HepG2 (cell line): ENCODE data around the gene ZNF134. TPM values are rescaled to one million over a fixed set of nuclear protein-coding genes. Genes with fewer than 3 reads are reported as not detected.
A peak's percentile ranks its signal among the peaks of the same experiment; 100 is the strongest.

Experiments used
- ELF1 ChIP-seq: sonication (generic); formaldehyde crosslinking; IDR thresholded peaks from 2 replicates; pipeline ENCODE4 v1.4.0; 2020; ENCODE audit warnings: missing genetic modification reagents
- KAT2B ChIP-seq: fragments of 150-350 bp; IDR thresholded peaks from 2 replicates; pipeline ENCODE4 v1.6.1; 2014; ENCODE audit warnings: low read depth, low read length, borderline replicate concordance
- NAIF1 ChIP-seq: sonication (generic); formaldehyde crosslinking; IDR thresholded peaks from 2 replicates; pipeline ENCODE4 v1.5.0; 2020; ENCODE audit warnings: mild to moderate bottlenecking, missing genetic modification reagents, borderline replicate concordance
- NFE2L2 ChIP-seq: fragments of 150-350 bp; IDR thresholded peaks from 2 replicates; pipeline ENCODE4 v1.6.1; 2014; ENCODE audit warnings: low read length
- RBFOX2 ChIP-seq: fragments of 200-400 bp; formaldehyde crosslinking; IDR thresholded peaks from 2 replicates; pipeline ENCODE4 v1.6.1; 2017; ENCODE audit warnings: low read depth, mild to moderate bottlenecking, low read length
- ZNF207 ChIP-seq: fragments of 450-650 bp; IDR thresholded peaks from 2 replicates; pipeline ENCODE4 v1.6.1; 2016; ENCODE audit warnings: antibody characterized with exemption, borderline replicate concordance
- ZNF350 ChIP-seq: sonication (generic); formaldehyde crosslinking; IDR thresholded peaks from 2 replicates; pipeline ENCODE4 v1.4.0; 2020; ENCODE audit warnings: mild to moderate bottlenecking, low read depth, missing genetic modification reagents, borderline replicate concordance
- ZNF451 ChIP-seq: sonication (generic); formaldehyde crosslinking; IDR thresholded peaks from 2 replicates; pipeline ENCODE4 v1.5.0; 2020; ENCODE audit warnings: mild to moderate bottlenecking, missing genetic modification reagents
- ZNF746 ChIP-seq: sonication (generic); formaldehyde crosslinking; IDR thresholded peaks from 2 replicates; pipeline ENCODE4 v1.8.0; 2022; ENCODE audit warnings: mild to moderate bottlenecking, missing genetic modification reagents
- ZSCAN25 ChIP-seq: sonication (generic); formaldehyde crosslinking; IDR thresholded peaks from 2 replicates; pipeline ENCODE4 v1.8.0; 2022; ENCODE audit warnings: mild to moderate bottlenecking, missing genetic modification reagents
- polyA plus RNA-seq, 8 experiments: library from polyadenylated mRNA; depleted of rRNA in 3 of 8; stranded (reverse) in 7 of 8; unstranded in 1 of 8; fragments of >200 nt; fragmentation: Illumina TruSeq in 4 of 8; extraction: Trizol in 4 of 8; gene quantifications; 2 replicates each; pipeline versions ENCODE4 v1.2.1 to v1.2.3, GENCODE V29; 2011 to 2016; ENCODE audit warnings: low read depth in 4 of 8, missing spikeins in 1 of 8, mixed read lengths in 1 of 8; ENCODE audit not compliant: insufficient read depth in 1 of 8
- total RNA-seq, 5 experiments: library from RNA; depleted of rRNA; stranded (reverse); fragments of >200 nt; fragmentation: Illumina TruSeq; extraction: Trizol; gene quantifications; 2 replicates each; pipeline ENCODE4 v1.2.3, GENCODE V29; 2016; ENCODE audit warnings: low read depth in 1 of 5
- TF ChIP-seq, protein P1 (sequence below): sonication (generic); formaldehyde crosslinking; IDR thresholded peaks from 2 replicates; pipeline ENCODE4 v1.5.0; 2020; ENCODE audit warnings: mild to moderate bottlenecking, missing genetic modification reagents, borderline replicate concordance
- TF ChIP-seq, protein P2 (sequence below), 2 experiments: sonication (generic) in 1 of 2; formaldehyde crosslinking in 1 of 2; IDR thresholded peaks; 2 replicates each; pipeline versions ENCODE4 v1.6.1 to v1.9.0; 2014 to 2022; ENCODE audit warnings: antibody characterized with exemption in 1 of 2, borderline replicate concordance in 1 of 2, inconsistent platforms in 1 of 2, low read depth in 1 of 2, missing genetic modification reagents in 1 of 2
- TF ChIP-seq, protein P3 (sequence below): IDR thresholded peaks from 2 replicates; pipeline ENCODE4 v1.6.1; 2016; ENCODE audit warnings: missing biosample characterization, missing genetic modification reagents, low read depth
- TF ChIP-seq, protein P4 (sequence below): IDR thresholded peaks from 2 replicates; pipeline ENCODE4 v1.6.1; 2016; ENCODE audit warnings: low read depth, borderline replicate concordance
- TF ChIP-seq, protein P5 (sequence below): sonication (generic); formaldehyde crosslinking; IDR thresholded peaks from 2 replicates; pipeline ENCODE4 v1.8.1; 2023; ENCODE audit warnings: missing genetic modification reagents, mild to moderate bottlenecking, borderline replicate concordance

ZNF134 gene
- total and polyA plus RNA-seq, 2 of the 13 experiments (the other 11 are each of a cell fraction or from before 2014, with no cell fraction given), result 6.8 to 17.1 TPM

DNA sequence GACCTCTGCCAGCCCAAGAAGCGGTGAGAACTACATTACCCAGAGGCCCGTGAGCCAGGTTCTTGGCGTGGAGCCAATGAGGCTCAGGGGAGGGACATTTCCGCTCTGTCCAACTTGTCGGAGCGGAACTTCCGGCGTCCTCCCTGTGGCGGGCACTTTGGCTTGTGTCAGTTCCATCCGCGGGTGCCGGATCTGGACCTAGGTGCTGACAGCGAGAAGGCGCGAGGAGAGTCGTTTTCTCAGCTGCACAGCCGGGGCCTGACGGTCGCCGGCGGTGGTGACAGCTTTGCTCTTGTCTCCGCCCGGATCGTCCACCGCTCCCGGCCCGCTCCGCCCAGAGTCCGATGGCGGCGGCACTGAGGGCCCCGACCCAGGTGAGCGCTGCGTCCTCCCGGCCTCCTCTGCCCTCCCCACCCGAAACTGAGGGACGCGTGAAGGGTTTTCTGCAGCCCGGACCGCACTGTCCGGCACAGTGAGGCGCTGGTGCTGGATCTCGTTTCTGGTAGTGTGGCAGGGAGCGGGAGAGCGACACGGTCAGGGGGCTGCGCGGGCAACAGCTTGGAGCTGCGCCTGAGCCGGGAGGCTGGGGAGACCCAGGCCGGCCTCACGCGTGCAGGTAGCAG, 14.2 kb upstream of the ZNF134 start, which contains the start of gene ZNF530 (continued):
- TF ChIP-seq, protein P1, sequence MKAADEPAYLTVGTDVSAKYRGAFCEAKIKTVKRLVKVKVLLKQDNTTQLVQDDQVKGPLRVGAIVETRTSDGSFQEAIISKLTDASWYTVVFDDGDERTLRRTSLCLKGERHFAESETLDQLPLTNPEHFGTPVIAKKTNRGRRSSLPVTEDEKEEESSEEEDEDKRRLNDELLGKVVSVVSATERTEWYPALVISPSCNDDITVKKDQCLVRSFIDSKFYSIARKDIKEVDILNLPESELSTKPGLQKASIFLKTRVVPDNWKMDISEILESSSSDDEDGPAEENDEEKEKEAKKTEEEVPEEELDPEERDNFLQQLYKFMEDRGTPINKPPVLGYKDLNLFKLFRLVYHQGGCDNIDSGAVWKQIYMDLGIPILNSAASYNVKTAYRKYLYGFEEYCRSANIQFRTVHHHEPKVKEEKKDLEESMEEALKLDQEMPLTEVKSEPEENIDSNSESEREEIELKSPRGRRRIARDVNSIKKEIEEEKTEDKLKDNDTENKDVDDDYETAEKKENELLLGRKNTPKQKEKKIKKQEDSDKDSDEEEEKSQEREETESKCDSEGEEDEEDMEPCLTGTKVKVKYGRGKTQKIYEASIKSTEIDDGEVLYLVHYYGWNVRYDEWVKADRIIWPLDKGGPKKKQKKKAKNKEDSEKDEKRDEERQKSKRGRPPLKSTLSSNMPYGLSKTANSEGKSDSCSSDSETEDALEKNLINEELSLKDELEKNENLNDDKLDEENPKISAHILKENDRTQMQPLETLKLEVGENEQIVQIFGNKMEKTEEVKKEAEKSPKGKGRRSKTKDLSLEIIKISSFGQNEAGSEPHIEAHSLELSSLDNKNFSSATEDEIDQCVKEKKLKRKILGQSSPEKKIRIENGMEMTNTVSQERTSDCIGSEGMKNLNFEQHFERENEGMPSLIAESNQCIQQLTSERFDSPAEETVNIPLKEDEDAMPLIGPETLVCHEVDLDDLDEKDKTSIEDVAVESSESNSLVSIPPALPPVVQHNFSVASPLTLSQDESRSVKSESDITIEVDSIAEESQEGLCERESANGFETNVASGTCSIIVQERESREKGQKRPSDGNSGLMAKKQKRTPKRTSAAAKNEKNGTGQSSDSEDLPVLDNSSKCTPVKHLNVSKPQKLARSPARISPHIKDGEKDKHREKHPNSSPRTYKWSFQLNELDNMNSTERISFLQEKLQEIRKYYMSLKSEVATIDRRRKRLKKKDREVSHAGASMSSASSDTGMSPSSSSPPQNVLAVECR, result peak; percentile 100
- peak; percentile 64; the same call in 1 of the 2 replicates for TF ChIP-seq ZNF746 (CRISPR knock-in tag)
- TF ChIP-seq, protein P2, sequence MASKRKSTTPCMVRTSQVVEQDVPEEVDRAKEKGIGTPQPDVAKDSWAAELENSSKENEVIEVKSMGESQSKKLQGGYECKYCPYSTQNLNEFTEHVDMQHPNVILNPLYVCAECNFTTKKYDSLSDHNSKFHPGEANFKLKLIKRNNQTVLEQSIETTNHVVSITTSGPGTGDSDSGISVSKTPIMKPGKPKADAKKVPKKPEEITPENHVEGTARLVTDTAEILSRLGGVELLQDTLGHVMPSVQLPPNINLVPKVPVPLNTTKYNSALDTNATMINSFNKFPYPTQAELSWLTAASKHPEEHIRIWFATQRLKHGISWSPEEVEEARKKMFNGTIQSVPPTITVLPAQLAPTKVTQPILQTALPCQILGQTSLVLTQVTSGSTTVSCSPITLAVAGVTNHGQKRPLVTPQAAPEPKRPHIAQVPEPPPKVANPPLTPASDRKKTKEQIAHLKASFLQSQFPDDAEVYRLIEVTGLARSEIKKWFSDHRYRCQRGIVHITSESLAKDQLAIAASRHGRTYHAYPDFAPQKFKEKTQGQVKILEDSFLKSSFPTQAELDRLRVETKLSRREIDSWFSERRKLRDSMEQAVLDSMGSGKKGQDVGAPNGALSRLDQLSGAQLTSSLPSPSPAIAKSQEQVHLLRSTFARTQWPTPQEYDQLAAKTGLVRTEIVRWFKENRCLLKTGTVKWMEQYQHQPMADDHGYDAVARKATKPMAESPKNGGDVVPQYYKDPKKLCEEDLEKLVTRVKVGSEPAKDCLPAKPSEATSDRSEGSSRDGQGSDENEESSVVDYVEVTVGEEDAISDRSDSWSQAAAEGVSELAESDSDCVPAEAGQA (IDR thresholded peaks at IDR 0.05; ENCODE audit: low read depth), result peak; percentile 76
- TF ChIP-seq, protein P2 (CRISPR knock-in tag; IDR thresholded peaks at IDR 0.05; ENCODE audit: borderline replicate concordance), result no peak
- 0 out of 2 replicates have a peak, but pooled peaks have one; percentile 30 for TF ChIP-seq RBFOX2
- TF ChIP-seq NAIF1 (CRISPR knock-in tag), result no peak
- no peak for TF ChIP-seq ZNF207
- TF ChIP-seq ELF1 (CRISPR knock-in tag), result peak; percentile 88
- TF ChIP-seq, protein P3, sequence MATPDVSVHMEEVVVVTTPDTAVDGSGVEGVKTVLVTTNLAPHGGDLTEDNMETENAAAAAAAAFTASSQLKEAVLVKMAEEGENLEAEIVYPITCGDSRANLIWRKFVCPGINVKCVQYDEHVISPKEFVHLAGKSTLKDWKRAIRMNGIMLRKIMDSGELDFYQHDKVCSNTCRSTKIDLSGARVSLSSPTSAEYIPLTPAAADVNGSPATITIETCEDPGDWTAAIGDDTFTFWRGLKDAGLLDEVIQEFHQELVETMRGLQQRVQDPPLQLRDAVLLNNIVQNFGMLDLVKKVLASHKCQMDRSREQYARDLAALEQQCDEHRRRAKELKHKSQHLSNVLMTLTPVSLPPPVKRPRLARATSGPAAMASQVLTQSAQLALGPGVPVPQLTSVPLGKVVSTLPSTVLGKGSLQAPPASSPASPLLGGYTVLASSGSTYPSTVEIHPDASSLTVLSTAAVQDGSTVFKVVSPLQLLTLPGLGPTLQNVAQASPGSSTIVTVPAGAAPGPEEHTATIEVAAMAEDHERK (CRISPR knock-in tag), result no peak
- TF ChIP-seq NFE2L2, result no peak
- TF ChIP-seq ZNF350, result peak; percentile 78; the same call in 1 of the 2 replicates
- TF ChIP-seq, protein P4, sequence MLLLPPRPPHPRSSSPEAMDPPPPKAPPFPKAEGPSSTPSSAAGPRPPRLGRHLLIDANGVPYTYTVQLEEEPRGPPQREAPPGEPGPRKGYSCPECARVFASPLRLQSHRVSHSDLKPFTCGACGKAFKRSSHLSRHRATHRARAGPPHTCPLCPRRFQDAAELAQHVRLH (CRISPR knock-in tag), result peak; percentile 66; the same call in 1 of the 2 replicates
- peak; percentile 70; the same call in 1 of the 2 replicates for TF ChIP-seq ZSCAN25 (CRISPR knock-in tag)
- TF ChIP-seq, protein P5, sequence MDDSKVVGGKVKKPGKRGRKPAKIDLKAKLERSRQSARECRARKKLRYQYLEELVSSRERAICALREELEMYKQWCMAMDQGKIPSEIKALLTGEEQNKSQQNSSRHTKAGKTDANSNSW (CRISPR knock-in tag), result 0 out of 2 replicates have a peak, but pooled peaks have one; percentile 76
- TF ChIP-seq ZNF451 (CRISPR knock-in tag), result no peak
- no peak for TF ChIP-seq KAT2B
